Measurements from ENCODE around the gene PTPRM. TPM values are rescaled to one million over a fixed set of nuclear protein-coding genes. Genes with fewer than 3 reads are reported as not detected.

PTPRM gene
- total and polyA plus RNA-seq, 2 of the 8 experiments (the other 6 are each of a cell fraction or from before 2014, with no cell fraction given) = 4.1 to 7.0 TPM

GRCh38 chr18:7779211-7779610, 212.1 kb downstream of the PTPRM start:
- Histone ChIP-seq H3K4ac (replicated peaks; ENCODE audit: insufficient read length, low read depth, low read length) (no peak overlapping the region), H2BK12ac (ENCODE audit: low read depth, low read length) (no peak overlapping the region), H3K4me2 (ENCODE audit: insufficient read depth in 1 of 2, low read depth in 2 of 2, low read length in 2 of 2) (no peak overlapping the region), H3K79me2 (ENCODE audit: control insufficient read depth in 1 of 2, insufficient read depth in 2 of 2, low read length in 2 of 2) (no peaks in the 10 kb centered on the region), H3K18ac (ENCODE audit: extremely low read depth, low read length) (no peak overlapping the region), H3K23ac (ENCODE audit: insufficient read length) (no peak overlapping the region), H3K14ac (ENCODE audit: insufficient read length) (no peak overlapping the region), H3K36me3 (ENCODE audit: control insufficient read depth in 2 of 4, insufficient read depth in 4 of 4, low read length in 3 of 4) (no peaks in the 10 kb centered on the region), H3K27me3 (replicated peaks in 1 of 4; ENCODE audit: control insufficient read depth in 3 of 4, extremely low read depth in 1 of 4, insufficient read depth in 3 of 4, low read length in 3 of 4) (no peaks in the 10 kb centered on the region), H3K9me3 (ENCODE audit: insufficient read depth in 2 of 2, low read depth in 1 of 2, low read length in 1 of 2) (no peaks in the 10 kb centered on the region), H2BK15ac (ENCODE audit: low read length) (no peak overlapping the region), H3K79me1 (ENCODE audit: low read depth, low read length) (no peaks in the 10 kb centered on the region), H3K9ac (replicated peaks in 1 of 4; ENCODE audit: extremely low read depth in 1 of 4, low read depth in 3 of 4, low read length in 3 of 4) (no peak overlapping the region), H3K4me1 (replicated peaks in 1 of 4; ENCODE audit: control insufficient read depth in 3 of 4, insufficient read depth in 4 of 4, low read length in 3 of 4) (no peaks in the 10 kb centered on the region), H2BK5ac (ENCODE audit: low read depth, low read length) (no peak overlapping the region), H4K8ac (ENCODE audit: extremely low read depth, insufficient read depth, low read length) (no peak overlapping the region), H2BK20ac (ENCODE audit: low read length) (no peak overlapping the region), H3K27ac (ENCODE audit: low read depth, low read length) (no peak overlapping the region), H3K4me3 (ENCODE audit: extremely low read depth in 1 of 4, insufficient read depth in 2 of 4, low read depth in 3 of 4, low read length in 4 of 4) (no peak overlapping the region), H2AK5ac (ENCODE audit: low read depth, low read length) (no peak overlapping the region), H4K5ac (ENCODE audit: insufficient read length, low read depth, low read length) (no peak overlapping the region), H3K56ac (replicated peaks; ENCODE audit: insufficient read length, low read depth, low read length) (no peak overlapping the region), H4K20me1 (replicated peaks in 1 of 2; ENCODE audit: control insufficient read depth in 1 of 2, insufficient read depth in 2 of 2, low read length in 2 of 2) (no peaks in the 10 kb centered on the region), H4K91ac (replicated peaks; ENCODE audit: insufficient read length, low read length) (no peak overlapping the region), H2AFZ (ENCODE audit: low read length) (no peak overlapping the region), H3K23me2 (ENCODE audit: low read depth, low read length) (no peaks in the 10 kb centered on the region), H2BK120ac (replicated peaks; ENCODE audit: low read depth, low read length) (no peak overlapping the region)
- WGBS, 2 experiments (ENCODE audit: extremely low coverage in 1 of 2, insufficient coverage in 1 of 2, insufficient read length in 1 of 2, insufficient replicate concordance in 2 of 2, low coverage in 1 of 2, low lambda C conversion rate in 2 of 2, missing lambda C conversion rate in 1 of 2) = 90% methylated on average over 3 of the region's 3 CpGs; no CpG with 5 or more reads in 1 of the 2 experiments
- ChIA-PET POLR2A (ENCODE audit: partially characterized antibody) (no interaction called here), CTCF (ENCODE audit: partially characterized antibody) (interaction anchor here (0.7 to 4.8 kb wide), 3 partner anchors 10 to 147 kb away, joined by 3 to 36 read pairs (median 3); no protein-coding TSS in a partner anchor)
- FAIRE-seq (no peak), DNase-seq (ENCODE audit: low read depth in 1 of 2, low spot score in 2 of 2) (no peak)
- TF ChIP-seq NANOG (IDR thresholded peaks at IDR 0.05; ENCODE audit: insufficient read depth, low read depth, low read length, poor library complexity, severe bottlenecking) = no peak
- TF ChIP-seq JUND (IDR thresholded peaks at IDR 0.05; ENCODE audit: low read length) = no peak
- TF ChIP-seq TAF7 (optimal IDR thresholded peaks at IDR 0.05; ENCODE audit: borderline replicate concordance, low read depth, low read length) = no peak
- TF ChIP-seq YY1 (IDR thresholded peaks at IDR 0.05; ENCODE audit: low read depth, low read length) = no peak
